Cortex of kidney (tissue), 1 donor: Measurements from ENCODE around the gene C1QB.

Experiments used
- DNase-seq: peaks from one replicate; lab custom pipeline; 2025; lab: John Stamatoyannopoulos, UW

Gene C1QB

GRCh38 chr1:22633697-22634463, 19.2 kb upstream of the C1QB start:
- no peak for DNase-seq

DNA sequence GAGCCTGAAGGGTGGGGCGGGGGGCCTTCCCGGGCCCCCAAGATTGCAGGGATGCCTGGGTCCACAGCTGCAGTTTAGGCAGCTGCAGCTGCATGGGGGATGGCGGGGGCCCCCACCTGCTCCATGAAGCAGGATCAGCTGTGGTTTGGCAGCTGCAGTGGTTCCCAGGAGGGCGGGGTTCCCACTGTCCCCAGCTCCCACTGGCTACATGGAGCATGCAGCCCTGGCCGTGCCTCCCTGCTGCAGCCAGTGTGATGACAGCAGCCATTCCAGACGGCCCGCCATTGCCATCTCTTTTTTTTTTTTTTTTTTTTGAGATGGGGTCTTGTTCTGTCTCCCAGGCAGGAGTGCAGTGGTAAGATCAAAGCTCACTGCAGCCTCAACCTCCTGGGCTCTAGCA, 17.6 kb upstream of the C1QB start:
- no peak for DNase-seq

GRCh38 chr1:22636353-22636752, 16.7 kb upstream of the C1QB start, which contains the start of gene C1QA:
C1QA (plus strand) TSS chr1:22636628; CDS start chr1:22637617, 989 bp downstream.
- DNase-seq = no peak

- no peak for DNase-seq
Observed at GRCh38 chr1:22636927-22637326, 16.1 kb upstream of the C1QB start.

- DNase-seq = no peak
Observed at GRCh38 chr1:22637907-22638445, 15.1 kb upstream of the C1QB start.

DNA sequence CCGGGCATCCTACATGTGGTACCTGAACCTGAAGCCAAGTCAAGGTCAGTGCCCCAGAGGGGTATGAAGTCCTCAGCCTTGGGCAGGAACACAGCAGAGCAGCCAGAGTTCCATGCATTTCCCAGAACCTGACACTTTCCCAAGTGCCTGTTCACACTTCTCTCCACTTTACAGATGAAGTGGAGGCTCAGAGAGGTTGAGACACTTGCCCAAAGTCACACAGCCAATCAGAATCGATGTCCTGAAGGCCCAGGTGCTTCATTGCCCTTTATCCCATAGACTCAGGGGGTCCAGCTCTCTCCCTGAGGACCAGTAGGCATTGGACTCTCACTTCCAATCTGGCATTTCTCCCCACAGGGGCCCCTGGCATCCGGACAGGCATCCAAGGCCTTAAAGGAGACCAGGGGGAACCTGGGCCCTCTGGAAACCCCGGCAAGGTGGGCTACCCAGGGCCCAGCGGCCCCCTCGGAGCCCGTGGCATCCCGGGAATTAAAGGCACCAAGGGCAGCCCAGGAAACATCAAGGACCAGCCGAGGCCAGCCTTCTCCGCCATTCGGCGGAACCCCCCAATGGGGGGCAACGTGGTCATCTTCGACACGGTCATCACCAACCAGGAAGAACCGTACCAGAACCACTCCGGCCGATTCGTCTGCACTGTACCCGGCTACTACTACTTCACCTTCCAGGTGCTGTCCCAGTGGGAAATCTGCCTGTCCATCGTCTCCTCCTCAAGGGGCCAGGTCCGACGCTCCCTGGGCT, 14.4 kb upstream of the C1QB start:
- DNase-seq = no peak

DNA sequence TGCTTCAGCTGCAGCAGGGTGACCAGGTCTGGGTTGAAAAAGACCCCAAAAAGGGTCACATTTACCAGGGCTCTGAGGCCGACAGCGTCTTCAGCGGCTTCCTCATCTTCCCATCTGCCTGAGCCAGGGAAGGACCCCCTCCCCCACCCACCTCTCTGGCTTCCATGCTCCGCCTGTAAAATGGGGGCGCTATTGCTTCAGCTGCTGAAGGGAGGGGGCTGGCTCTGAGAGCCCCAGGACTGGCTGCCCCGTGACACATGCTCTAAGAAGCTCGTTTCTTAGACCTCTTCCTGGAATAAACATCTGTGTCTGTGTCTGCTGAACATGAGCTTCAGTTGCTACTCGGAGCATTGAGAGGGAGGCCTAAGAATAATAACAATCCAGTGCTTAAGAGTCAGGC, 13.8 kb upstream of the C1QB start:
- DNase-seq = no peak

- DNase-seq = no peak
Observed at GRCh38 chr1:22641247-22641646, 11.8 kb upstream of the C1QB start.

GRCh38 chr1:22641906-22642636, 11.0 kb upstream of the C1QB start:
- no peak for DNase-seq

- no peak for DNase-seq
Observed at GRCh38 chr1:22643381-22643780, 9.7 kb upstream of the C1QB start, which contains the start of gene C1QC. C1QC (plus strand) TSS chr1:22643633; CDS start chr1:22644024, 391 bp downstream.

DNA sequence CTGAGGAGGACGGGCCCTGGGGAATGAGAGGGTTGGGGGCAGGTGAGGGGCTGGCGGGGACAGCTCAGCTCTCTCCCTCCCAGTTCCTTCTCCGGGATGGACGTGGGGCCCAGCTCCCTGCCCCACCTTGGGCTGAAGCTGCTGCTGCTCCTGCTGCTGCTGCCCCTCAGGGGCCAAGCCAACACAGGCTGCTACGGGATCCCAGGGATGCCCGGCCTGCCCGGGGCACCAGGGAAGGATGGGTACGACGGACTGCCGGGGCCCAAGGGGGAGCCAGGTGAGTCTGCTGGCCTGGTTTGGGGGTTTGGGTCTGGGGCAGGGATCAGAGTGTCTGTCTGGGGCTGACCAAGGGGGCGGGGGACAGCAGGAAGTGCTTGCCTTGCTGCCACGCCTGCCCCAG, 9.1 kb upstream of the C1QB start:
- DNase-seq = no peak

DNA sequence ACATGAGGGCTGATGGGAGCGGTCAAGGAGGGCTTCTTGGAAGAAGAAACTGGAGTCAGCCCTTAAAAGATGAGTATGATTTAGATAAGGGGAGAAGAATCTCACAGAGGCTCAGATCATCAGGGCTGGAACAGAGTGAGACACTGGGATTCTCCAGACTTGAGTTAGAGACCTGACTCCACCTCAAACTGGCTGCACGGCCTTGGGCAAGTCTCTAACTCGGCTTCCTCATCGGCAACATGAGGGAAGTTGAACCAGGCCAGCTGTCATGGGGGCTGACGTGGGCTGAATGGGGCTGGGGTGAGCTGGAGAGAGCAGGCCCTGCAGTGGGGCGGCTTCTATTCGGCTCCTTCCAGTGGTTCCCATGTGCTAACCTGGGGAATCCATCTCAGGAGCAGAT, 7.1 kb upstream of the C1QB start:
- no peak for DNase-seq

DNA sequence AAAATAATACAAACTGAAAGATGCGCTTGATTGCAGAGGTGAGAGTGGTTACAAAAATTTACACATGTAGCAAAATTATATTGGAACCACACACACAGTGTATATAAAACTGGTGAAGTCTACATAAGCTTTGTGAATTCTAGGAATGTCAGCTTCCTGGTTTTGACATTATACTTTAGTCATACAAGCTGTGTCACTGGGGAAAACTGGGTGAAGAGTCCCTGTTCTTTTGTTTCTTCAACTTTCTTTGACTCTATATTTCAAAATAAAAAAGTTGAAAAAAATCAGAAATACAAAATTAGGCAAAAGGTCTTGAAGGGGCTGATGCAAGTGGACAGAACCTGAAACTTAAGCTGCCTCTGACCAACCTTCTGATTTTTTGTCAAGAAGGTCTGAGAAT, 6.7 kb upstream of the C1QB start:
- DNase-seq = no peak

GRCh38 chr1:22650089-22650693, 2.8 kb upstream of the C1QB start:
- DNase-seq = no peak

GRCh38 chr1:22651941-22652856, 837 bp upstream of the C1QB start:
- no peak for DNase-seq

DNA sequence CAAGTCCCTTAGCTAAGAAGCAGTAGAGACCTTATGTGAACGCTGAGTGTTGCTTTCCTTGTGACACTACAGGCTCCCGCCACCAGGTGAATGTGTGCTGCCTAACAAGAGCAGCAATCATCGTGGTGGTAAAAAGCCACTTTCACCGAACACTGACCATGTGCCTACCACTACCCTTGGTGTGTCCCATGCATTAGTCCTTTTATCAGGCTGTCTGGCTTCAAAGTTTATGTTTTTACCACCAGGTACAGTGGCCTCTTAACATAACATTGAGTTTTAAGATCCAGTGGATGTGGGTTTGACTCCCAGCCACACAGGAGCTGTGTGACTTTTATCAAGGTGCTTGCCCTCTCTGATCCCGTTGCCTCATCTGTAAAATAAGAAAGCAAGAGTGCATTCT, 1.7 kb downstream of the C1QB start:
- DNase-seq = no peak

DNA sequence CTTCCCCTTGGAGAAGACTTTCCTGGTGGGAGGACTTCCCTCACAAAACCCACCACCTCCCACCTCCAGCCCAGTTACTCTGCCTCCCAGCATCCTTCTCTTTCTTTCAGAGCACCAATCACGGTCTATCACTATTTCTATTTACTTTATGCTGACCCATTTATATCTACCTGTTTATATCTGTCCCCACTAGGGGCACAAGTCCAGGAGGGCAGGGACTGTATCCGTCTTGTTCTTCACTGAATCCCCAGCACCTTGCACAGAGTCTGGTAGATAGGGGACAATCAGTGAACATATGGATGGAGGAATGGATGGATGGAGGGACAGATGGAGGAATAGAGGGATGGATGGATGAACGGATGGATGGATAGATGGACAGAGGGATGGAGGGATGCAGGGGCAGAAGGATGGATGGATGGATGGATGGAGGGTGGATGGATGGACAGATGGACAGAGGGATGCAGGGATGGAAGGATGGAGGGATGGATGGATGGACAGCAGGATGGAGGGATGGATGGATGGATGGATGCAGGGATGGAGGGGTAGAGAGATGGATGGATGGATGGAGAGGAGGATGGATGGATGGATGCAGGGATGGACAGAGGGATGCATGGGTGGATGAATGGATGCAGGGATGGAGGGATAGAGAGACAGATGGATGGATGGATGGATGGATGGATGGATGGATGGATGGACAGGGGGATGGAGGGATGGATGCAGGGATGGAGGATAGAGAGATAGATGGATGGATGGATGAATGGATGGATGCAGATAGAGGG, 5.5 kb downstream of the C1QB start:
- DNase-seq = no peak

DNA sequence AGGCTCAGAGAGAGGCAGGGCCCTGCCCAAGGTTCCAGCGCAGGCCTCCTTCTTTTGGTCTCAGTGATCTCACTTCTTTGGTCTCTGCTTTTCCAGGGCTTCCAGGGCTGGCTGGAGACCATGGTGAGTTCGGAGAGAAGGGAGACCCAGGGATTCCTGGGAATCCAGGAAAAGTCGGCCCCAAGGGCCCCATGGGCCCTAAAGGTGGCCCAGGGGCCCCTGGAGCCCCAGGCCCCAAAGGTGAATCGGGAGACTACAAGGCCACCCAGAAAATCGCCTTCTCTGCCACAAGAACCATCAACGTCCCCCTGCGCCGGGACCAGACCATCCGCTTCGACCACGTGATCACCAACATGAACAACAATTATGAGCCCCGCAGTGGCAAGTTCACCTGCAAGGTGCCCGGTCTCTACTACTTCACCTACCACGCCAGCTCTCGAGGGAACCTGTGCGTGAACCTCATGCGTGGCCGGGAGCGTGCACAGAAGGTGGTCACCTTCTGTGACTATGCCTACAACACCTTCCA, 7.7 kb downstream of the C1QB start:
- no peak for DNase-seq

- no peak for DNase-seq
Observed at GRCh38 chr1:22661880-22662279, 8.8 kb downstream of the C1QB start.

DNA sequence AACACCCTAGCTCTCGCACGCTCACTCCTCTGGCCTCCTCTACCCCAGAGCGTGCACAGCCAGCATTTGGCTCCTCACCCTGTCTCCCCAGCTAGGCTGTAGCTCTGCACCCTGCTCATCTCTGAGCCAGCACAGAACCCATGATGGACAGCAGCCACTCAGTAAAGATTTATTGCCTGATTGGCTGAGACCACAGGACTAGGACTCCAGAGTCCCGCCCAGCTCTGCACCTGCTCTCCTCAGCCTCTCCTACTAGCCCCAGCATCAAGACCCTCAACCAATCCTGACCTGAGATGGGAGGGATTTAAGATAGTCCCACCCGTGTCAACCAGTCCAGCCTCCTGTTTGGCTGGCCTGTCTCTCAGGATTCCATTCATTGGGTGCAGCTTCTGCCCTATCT, 9.3 kb downstream of the C1QB start:
- no peak for DNase-seq
